Smooth muscle cell (in vitro differentiated cells): ENCODE data around the gene CYP2W1. TPM values are rescaled to one million over a fixed set of nuclear protein-coding genes. Genes with fewer than 3 reads are reported as not detected.

Source experiments
- DNase-seq: peaks from one replicate; lab custom pipeline; 2025; ENCODE audit not compliant: unreplicated experiment; lab: John Stamatoyannopoulos, UW
- H2AFZ ChIP-seq: fragments of 200-600 bp; sonication (generic); 2 replicates; pipeline ENCODE4 v1.6.0; 2016; ENCODE audit warnings: antibody characterized with exemption, low read depth, mild to moderate bottlenecking
- H3F3A ChIP-seq: fragments of 200-600 bp; sonication (generic); 2 replicates; pipeline ENCODE4 v1.6.0; 2017; ENCODE audit warnings: antibody characterized with exemption, low read depth
- H3K27ac ChIP-seq: fragments of 200-600 bp; sonication (generic); 2 replicates; pipeline ENCODE4 v1.5.1; 2016; ENCODE audit warnings: low read depth, mild to moderate bottlenecking
- H3K27me3 ChIP-seq: fragments of 200-600 bp; sonication (generic); 2 replicates; pipeline ENCODE4 v1.6.1; 2016; ENCODE audit warnings: low read depth, mild to moderate bottlenecking
- H3K36me3 ChIP-seq: fragments of 200-600 bp; sonication (generic); 2 replicates; pipeline ENCODE4 v1.5.1; 2016; ENCODE audit warnings: low read depth
- H3K4me1 ChIP-seq: fragments of 200-600 bp; sonication (generic); 2 replicates; pipeline ENCODE4 v1.5.1; 2016; ENCODE audit warnings: low read depth
- H3K4me2 ChIP-seq: fragments of 200-600 bp; sonication (generic); 2 replicates; pipeline ENCODE4 v1.6.0; 2016; ENCODE audit warnings: mild to moderate bottlenecking
- H3K4me3 ChIP-seq: fragments of 200-600 bp; sonication (generic); 2 replicates; pipeline ENCODE4 v1.5.1; 2016; ENCODE audit warnings: mild to moderate bottlenecking
- H3K79me2 ChIP-seq: fragments of 200-600 bp; sonication (generic); 2 replicates; pipeline ENCODE4 v1.6.0; 2016; ENCODE audit warnings: low read depth, mild to moderate bottlenecking
- H3K9ac ChIP-seq: fragments of 200-600 bp; sonication (generic); 2 replicates; pipeline ENCODE4 v1.6.0; 2016; ENCODE audit warnings: low read depth
- H3K9me3 ChIP-seq: fragments of 200-600 bp; sonication (generic); replicated peaks from 2 replicates; pipeline ENCODE4 v1.5.1; 2016; ENCODE audit warnings: low read depth
- H4K20me1 ChIP-seq: fragments of 200-600 bp; sonication (generic); 2 replicates; pipeline ENCODE4 v1.6.0; 2016; ENCODE audit warnings: low read depth
- WGBS: methylation state at CpG from one replicate; pipeline ENCODE4 v1.1.7; 2016; ENCODE audit warnings: low lambda C conversion rate; 5-methylcytosine and 5-hydroxymethylcytosine counted together
- polyA plus RNA-seq: library from polyadenylated mRNA; unstranded; fragments of >200 nt; fragmentation: Nextera tagmentation; extraction: Ambion mirVana; gene quantifications from 2 replicates; pipeline ENCODE4 v1.2.1, GENCODE V29; 2016
- total RNA-seq: library from RNA; depleted of rRNA; stranded (reverse); fragments of >200 nt; gene quantifications from 2 replicates; pipeline ENCODE4 v1.2.3, GENCODE V29; 2014
- TF ChIP-seq, protein P1 (sequence below): fragments of 200-600 bp; sonication (generic); IDR thresholded peaks from 2 replicates; pipeline ENCODE4 v1.5.1; 2017; ENCODE audit warnings: borderline replicate concordance, mild to moderate bottlenecking, antibody characterized with exemption; ENCODE audit not compliant: insufficient read depth, poor library complexity, severe bottlenecking

Gene CYP2W1
- total and polyA plus RNA-seq, 2 experiments from 2014 or later, result not detected

DNA sequence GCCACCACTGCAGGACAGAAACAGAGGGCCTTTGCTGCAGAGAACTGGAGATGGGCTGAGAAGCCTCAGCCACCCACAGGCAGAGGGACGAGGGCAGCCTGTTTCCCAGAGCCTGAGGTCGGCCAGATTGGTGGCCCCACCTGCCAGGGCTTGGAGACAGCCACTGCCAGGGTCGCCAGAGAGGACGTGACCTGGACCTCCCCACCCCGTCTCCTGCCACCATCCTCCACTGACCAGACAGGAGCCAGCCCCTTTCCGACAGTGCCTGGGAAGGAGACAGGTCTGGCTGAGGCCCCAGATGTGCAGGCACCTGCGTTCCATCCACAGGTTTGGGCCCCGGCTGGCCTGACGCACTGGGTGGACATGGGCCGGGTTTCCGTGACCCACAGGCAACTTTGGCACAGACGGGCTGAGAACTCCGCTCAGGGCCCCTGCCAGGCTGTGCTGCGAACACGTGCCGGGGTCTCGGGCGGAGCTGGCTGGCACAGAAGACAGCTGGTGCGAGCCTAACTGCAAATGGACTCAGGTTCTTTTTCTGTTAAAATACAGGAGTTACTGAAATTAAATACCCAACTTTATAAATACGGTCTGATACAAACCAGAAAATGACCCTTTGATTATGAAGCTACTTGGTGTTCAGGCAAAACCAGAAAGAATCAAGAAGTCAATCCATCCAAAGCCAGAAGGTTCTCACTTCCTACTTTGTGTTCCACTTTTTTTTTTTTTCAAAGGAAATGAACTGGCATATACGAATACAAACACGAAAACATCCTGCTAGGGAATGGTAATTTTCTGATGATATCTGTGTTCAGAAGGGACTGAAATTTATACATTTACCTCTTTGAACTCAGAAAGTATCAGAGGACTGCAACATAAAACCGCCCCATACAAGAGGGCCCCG, 14.5 kb upstream of the CYP2W1 start:
- H3K79me2 ChIP-seq, result peaks cover 25% of the 10 kb centered on the region

DNA sequence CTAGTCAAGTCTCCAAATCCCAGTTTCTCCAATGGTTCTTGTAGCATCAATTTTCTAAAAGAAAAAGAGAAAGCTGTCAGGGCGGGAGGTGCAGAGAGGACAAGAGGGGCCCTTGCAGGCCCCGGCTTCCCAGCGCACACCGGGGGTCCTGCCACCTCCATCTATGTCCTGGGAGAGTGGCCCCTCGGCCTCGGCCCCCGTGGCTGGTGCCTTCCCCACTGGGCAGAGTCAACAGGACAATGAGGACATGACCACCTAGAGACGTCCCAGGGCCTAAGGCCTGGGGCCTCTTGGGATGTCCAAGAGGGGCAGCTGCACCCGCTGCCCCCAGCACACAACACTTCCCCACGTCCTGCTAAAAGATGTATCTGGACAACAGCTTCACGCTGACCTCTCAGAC, 13.6 kb upstream of the CYP2W1 start:
- WGBS, result 97% methylated on average over 10 of the region's 11 CpGs
- H3K4me1 ChIP-seq, result peaks cover 9% of the 10 kb centered on the region
- no peak overlapping the region for H2AFZ ChIP-seq
- no peak overlapping the region for H3K27ac ChIP-seq
- H3K79me2 ChIP-seq, result peaks cover 35% of the 10 kb centered on the region
- no peak overlapping the region for H3K4me2 ChIP-seq
- no peak for DNase-seq
- no peaks in the 10 kb centered on the region for H3F3A ChIP-seq
- H3K27me3 ChIP-seq, result no peaks in the 10 kb centered on the region
- TF ChIP-seq, protein P1, sequence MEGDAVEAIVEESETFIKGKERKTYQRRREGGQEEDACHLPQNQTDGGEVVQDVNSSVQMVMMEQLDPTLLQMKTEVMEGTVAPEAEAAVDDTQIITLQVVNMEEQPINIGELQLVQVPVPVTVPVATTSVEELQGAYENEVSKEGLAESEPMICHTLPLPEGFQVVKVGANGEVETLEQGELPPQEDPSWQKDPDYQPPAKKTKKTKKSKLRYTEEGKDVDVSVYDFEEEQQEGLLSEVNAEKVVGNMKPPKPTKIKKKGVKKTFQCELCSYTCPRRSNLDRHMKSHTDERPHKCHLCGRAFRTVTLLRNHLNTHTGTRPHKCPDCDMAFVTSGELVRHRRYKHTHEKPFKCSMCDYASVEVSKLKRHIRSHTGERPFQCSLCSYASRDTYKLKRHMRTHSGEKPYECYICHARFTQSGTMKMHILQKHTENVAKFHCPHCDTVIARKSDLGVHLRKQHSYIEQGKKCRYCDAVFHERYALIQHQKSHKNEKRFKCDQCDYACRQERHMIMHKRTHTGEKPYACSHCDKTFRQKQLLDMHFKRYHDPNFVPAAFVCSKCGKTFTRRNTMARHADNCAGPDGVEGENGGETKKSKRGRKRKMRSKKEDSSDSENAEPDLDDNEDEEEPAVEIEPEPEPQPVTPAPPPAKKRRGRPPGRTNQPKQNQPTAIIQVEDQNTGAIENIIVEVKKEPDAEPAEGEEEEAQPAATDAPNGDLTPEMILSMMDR, result no peak
- no peak overlapping the region for H3K9ac ChIP-seq
- no peak overlapping the region for H3K4me3 ChIP-seq
- peaks cover 5% of the 10 kb centered on the region for H3K36me3 ChIP-seq
- H4K20me1 ChIP-seq, result peaks cover 93% of the 10 kb centered on the region
- H3K9me3 ChIP-seq, result no peaks in the 10 kb centered on the region

More for the DNA sequence above, 14.5 kb upstream of the CYP2W1 start:
- Histone ChIP-seq H3K27me3 (no peaks in the 10 kb centered on the region), H3K27ac (no peak overlapping the region), H3K36me3 (peaks cover 5% of the 10 kb centered on the region), H2AFZ (no peak overlapping the region), H3K9me3 (no peaks in the 10 kb centered on the region), H3K9ac (no peak overlapping the region), H3K4me2 (no peak overlapping the region), H3K4me3 (no peak overlapping the region), H3K4me1 (no peaks in the 10 kb centered on the region), H3F3A (no peaks in the 10 kb centered on the region), H4K20me1 (peaks cover 88% of the 10 kb centered on the region)
- DNase-seq, result no peak
- WGBS, result 96% methylated on average over 24 of the region's 24 CpGs
- TF ChIP-seq, protein P1, result no peak

DNA sequence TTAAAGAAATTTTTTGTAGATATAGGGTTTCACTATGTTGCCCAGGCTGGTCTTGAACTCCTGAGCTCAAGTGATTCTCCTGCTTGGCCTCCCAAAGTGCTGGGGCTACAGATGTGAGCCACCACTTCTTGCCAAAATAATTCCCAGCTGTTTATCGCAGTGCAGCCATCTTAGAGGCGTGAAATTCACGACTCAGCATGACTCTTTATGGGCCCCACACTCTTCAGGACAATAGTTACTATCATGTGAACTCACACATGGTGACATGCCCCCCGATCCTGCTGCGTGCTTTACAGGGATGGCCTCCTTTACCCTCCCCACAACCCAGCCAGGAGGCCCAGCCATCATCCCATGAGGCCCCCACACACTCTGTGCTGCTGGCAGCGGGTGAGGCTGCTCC, 12.2 kb upstream of the CYP2W1 start:
- DNase-seq, result no peak
- Histone ChIP-seq H3F3A (no peaks in the 10 kb centered on the region), H3K4me1 (peaks cover 11% of the 10 kb centered on the region), H4K20me1 (peaks cover 85% of the 10 kb centered on the region), H3K36me3 (peaks cover 5% of the 10 kb centered on the region), H3K9me3 (no peaks in the 10 kb centered on the region), H3K4me3 (no peak overlapping the region), H3K79me2 (peaks cover 39% of the 10 kb centered on the region), H3K4me2 (no peak overlapping the region), H3K9ac (no peak overlapping the region), H3K27ac (no peak overlapping the region), H2AFZ (no peak overlapping the region), H3K27me3 (no peaks in the 10 kb centered on the region)
- WGBS, result 98% methylated on average over 6 of the region's 6 CpGs
- TF ChIP-seq, protein P1, result no peak
